Glutamatergic neuron (in vitro differentiated cells): Measurements from ENCODE around the gene IPO5. TPM values are rescaled to one million over a fixed set of nuclear protein-coding genes. Genes with fewer than 3 reads are reported as not detected.
"Not testable (repeated sequence)": the region's sequence is repeated elsewhere in the genome, so short reads cannot be mapped to it uniquely, and the experiment has no call there.

Experiments
- DNase-seq: peaks from one replicate; pipeline ENCODE4 v3.0.0; 2022
- H3K27ac Mint-ChIP-seq: one replicate; pipeline ENCODE4 v1.8.0; 2020; ENCODE audit warnings: mild to moderate bottlenecking, mixed read lengths, inconsistent platforms; ENCODE audit not compliant: unreplicated experiment
- H3K27me3 Mint-ChIP-seq: one replicate; pipeline ENCODE4 v1.8.0; 2020; ENCODE audit warnings: mild to moderate bottlenecking, moderate library complexity, mixed read lengths, inconsistent platforms; ENCODE audit not compliant: unreplicated experiment
- H3K36me3 Mint-ChIP-seq: one replicate; pipeline ENCODE4 v1.8.0; 2020; ENCODE audit warnings: mild to moderate bottlenecking, mixed read lengths, inconsistent platforms; ENCODE audit not compliant: unreplicated experiment
- H3K4me1 Mint-ChIP-seq: one replicate; pipeline ENCODE4 v1.8.0; 2020; ENCODE audit warnings: mild to moderate bottlenecking, low read depth, mixed read lengths, inconsistent platforms; ENCODE audit not compliant: unreplicated experiment
- H3K4me3 Mint-ChIP-seq: one replicate; pipeline ENCODE4 v1.8.0; 2020; ENCODE audit warnings: mild to moderate bottlenecking, mixed read lengths, inconsistent platforms; ENCODE audit not compliant: unreplicated experiment
- H3K9me3 Mint-ChIP-seq: one replicate; pipeline ENCODE4 v1.8.0; 2020; ENCODE audit warnings: mild to moderate bottlenecking, moderate library complexity, mixed read lengths, inconsistent platforms; ENCODE audit not compliant: unreplicated experiment
- total RNA-seq: library from RNA; stranded (reverse); fragmentation: NEBNext Ultra II Directional; extraction: Animal tissue kit (Norgen Biotek cat#: 25700); gene quantifications from one replicate; pipeline ENCODE4 v1.2.1, GENCODE V29; 2021; ENCODE audit not compliant: unreplicated experiment
- TF ChIP-seq, protein P1 (sequence below): fragments of 200-600 bp; sonication (generic); IDR thresholded peaks from one replicate; pipeline ENCODE4 v1.5.0; 2021; ENCODE audit not compliant: partially characterized antibody, unreplicated experiment

The IPO5 gene
- total RNA-seq, 1 donor from 2014 or later: 122 TPM

DNA sequence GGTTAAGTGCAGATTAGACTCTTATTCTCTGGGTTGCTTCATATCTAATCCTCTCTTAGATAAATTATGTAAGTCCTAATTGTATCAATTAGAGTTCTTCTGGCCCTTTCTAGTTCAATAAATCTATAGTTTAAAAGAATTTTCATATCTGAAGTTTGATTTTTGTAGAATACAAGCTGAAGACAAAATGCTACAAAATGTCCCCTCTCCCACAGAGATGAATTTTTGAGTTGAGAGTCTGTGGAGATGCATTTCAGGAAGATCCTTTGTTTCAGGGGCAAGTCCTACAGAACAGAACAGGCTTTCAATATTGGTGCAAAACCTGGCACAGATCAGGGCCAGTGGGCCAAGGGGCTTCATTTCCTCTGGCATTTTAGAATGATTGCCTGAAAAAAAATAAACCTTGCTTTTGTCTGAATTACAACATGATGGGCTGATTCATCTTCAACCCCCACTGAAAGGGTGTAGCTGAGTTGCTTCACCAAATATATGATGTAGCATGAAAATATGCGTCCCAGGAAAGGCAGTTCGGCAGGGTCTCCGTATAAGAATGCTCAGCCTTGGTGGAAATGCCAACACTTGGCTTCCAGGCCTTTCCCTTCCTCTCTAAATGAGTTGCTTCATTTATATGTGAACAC is 6.4 kb upstream of the IPO5 start:
- no peak overlapping the region for H3K4me3 Mint-ChIP-seq
- H3K9me3 Mint-ChIP-seq: no peaks in the 10 kb centered on the region

DNA sequence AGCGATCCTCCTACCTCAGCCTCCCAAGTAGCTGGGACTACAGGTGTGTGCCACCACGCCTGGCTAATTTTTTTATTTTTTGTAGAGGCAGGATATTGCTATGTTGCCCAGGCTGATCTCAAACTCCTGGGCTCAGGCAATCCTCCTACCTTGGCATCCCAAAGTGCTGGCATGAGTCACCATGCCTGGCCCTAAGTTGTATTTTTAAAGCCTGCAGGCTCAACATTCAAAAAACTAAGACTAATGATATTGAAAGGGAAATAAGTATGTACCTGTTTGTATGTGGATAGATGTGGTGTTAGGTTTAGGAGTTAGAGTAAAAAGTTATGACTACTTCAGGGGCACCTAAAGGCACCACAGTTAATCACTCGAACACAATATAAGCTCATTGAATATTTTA is 5.4 kb upstream of the IPO5 start:
- Mint-ChIP-seq H3K27me3 (no peaks in the 10 kb centered on the region), H3K27ac (no peak overlapping the region), H3K9me3 (no peaks in the 10 kb centered on the region), H3K4me3 (no peak overlapping the region), H3K4me1 (no peaks in the 10 kb centered on the region), H3K36me3 (peaks cover 5% of the 10 kb centered on the region)
- DNase-seq: no peak
- TF ChIP-seq, protein P1, sequence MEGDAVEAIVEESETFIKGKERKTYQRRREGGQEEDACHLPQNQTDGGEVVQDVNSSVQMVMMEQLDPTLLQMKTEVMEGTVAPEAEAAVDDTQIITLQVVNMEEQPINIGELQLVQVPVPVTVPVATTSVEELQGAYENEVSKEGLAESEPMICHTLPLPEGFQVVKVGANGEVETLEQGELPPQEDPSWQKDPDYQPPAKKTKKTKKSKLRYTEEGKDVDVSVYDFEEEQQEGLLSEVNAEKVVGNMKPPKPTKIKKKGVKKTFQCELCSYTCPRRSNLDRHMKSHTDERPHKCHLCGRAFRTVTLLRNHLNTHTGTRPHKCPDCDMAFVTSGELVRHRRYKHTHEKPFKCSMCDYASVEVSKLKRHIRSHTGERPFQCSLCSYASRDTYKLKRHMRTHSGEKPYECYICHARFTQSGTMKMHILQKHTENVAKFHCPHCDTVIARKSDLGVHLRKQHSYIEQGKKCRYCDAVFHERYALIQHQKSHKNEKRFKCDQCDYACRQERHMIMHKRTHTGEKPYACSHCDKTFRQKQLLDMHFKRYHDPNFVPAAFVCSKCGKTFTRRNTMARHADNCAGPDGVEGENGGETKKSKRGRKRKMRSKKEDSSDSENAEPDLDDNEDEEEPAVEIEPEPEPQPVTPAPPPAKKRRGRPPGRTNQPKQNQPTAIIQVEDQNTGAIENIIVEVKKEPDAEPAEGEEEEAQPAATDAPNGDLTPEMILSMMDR: no peak

More for the DNA sequence above, 6.4 kb upstream of the IPO5 start:
- TF ChIP-seq, protein P1: no peak
- Mint-ChIP-seq H3K4me1 (no peaks in the 10 kb centered on the region), H3K27ac (no peak overlapping the region), H3K36me3 (peaks cover 5% of the 10 kb centered on the region), H3K27me3 (no peaks in the 10 kb centered on the region)
- no peak for DNase-seq

DNA sequence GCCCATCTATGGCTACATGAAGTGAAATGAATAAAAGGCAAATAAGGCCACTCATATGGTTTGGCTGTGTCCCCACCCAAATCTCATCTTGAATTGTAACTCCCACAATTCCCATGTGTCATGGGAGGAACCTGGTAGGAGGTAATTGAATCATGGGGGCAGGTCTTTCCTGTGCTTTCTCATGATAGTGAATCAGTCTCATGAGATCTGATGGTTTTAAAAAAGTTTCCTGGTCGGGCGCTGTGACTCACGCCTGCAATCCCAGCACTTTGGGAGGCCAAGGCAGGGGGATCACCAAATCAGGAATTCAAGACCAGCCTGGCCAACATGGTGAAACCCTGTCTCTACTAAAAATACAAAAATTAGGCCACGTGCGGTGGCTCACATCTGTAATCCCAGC is 4.2 kb upstream of the IPO5 start:
- not testable (repeated sequence) for H3K4me1 Mint-ChIP-seq, H3K36me3 Mint-ChIP-seq, H3K27ac Mint-ChIP-seq, H3K4me3 Mint-ChIP-seq, H3K9me3 Mint-ChIP-seq, DNase-seq, H3K27me3 Mint-ChIP-seq

- no peak for DNase-seq
- H3K27ac Mint-ChIP-seq: no peak overlapping the region
- H3K4me1 Mint-ChIP-seq: no peaks in the 10 kb centered on the region
- H3K9me3 Mint-ChIP-seq: no peaks in the 10 kb centered on the region
- H3K27me3 Mint-ChIP-seq: no peaks in the 10 kb centered on the region
- peaks cover 5% of the 10 kb centered on the region for H3K36me3 Mint-ChIP-seq
- no peak overlapping the region for H3K4me3 Mint-ChIP-seq
- TF ChIP-seq, protein P1: no peak
Observed at GRCh38 chr13:97951376-97951775, 2.1 kb upstream of the IPO5 start.

GRCh38 chr13:97952831-97953230 is 644 bp upstream of the IPO5 start:
- H3K27me3 Mint-ChIP-seq, H3K27ac Mint-ChIP-seq, H3K4me1 Mint-ChIP-seq, H3K4me3 Mint-ChIP-seq, H3K9me3 Mint-ChIP-seq, H3K36me3 Mint-ChIP-seq, DNase-seq: not testable (repeated sequence)

GRCh38 chr13:97961340-97961739 is 7.9 kb downstream of the IPO5 start:
- H3K9me3 Mint-ChIP-seq: no peaks in the 10 kb centered on the region
- no peak for DNase-seq
- TF ChIP-seq, protein P1: no peak
- no peak overlapping the region for H3K27ac Mint-ChIP-seq
- H3K27me3 Mint-ChIP-seq: no peaks in the 10 kb centered on the region
- no peaks in the 10 kb centered on the region for H3K4me1 Mint-ChIP-seq
- no peak overlapping the region for H3K4me3 Mint-ChIP-seq
- H3K36me3 Mint-ChIP-seq: no peaks in the 10 kb centered on the region
